Adipocyte (in vitro differentiated cells): Measurements from ENCODE around the gene FAM24A.
"Not testable (repeated sequence)": the region's sequence is repeated elsewhere in the genome, so short reads cannot be mapped to it uniquely, and the experiment has no call there.

ENCODE experiments used
- DNase-seq: peaks from one replicate; pipeline ENCODE4 v3.0.0-alpha.2; 2015; ENCODE audit warnings: low read depth
- H3K27me3 ChIP-seq: replicated peaks from 2 replicates; pipeline ENCODE4 v1.7.0; 2013; ENCODE audit warnings: mild to moderate bottlenecking, low read length, moderate library complexity; ENCODE audit not compliant: control insufficient read depth, insufficient read depth
- H3K36me3 ChIP-seq: 2 replicates; pipeline ENCODE4 v1.7.0; 2013; ENCODE audit warnings: low read length, mild to moderate bottlenecking, moderate library complexity; ENCODE audit not compliant: control insufficient read depth, insufficient read depth, severe bottlenecking
- H3K4me1 ChIP-seq: 2 replicates; pipeline ENCODE4 v1.7.0; 2013; ENCODE audit warnings: mild to moderate bottlenecking, low read length, moderate library complexity; ENCODE audit not compliant: control insufficient read depth, insufficient read depth
- H3K4me3 ChIP-seq: 2 replicates; pipeline ENCODE4 v1.7.0; 2013; ENCODE audit warnings: mild to moderate bottlenecking, low read length, moderate library complexity
- H3K9ac ChIP-seq: 2 replicates; pipeline ENCODE4 v1.7.0; 2013; ENCODE audit warnings: mild to moderate bottlenecking, low read length, moderate library complexity
- H3K9me3 ChIP-seq: 2 replicates; pipeline ENCODE4 v1.7.0; 2013; ENCODE audit warnings: mild to moderate bottlenecking, low read length, moderate library complexity; ENCODE audit not compliant: control insufficient read depth

Gene FAM24A

GRCh38 chr10:122878799-122879338 is 31.5 kb upstream of the FAM24A start:
- no peaks in the 10 kb centered on the region for H3K9me3 ChIP-seq
- peak overlapping the region; percentile 88 for H3K4me3 ChIP-seq
- no peaks in the 10 kb centered on the region for H3K27me3 ChIP-seq
- no peaks in the 10 kb centered on the region for H3K36me3 ChIP-seq
- peaks cover 10% of the 10 kb centered on the region for H3K4me1 ChIP-seq
- DNase-seq: no peak
- H3K9ac ChIP-seq: peak overlapping the region; percentile 84

DNA sequence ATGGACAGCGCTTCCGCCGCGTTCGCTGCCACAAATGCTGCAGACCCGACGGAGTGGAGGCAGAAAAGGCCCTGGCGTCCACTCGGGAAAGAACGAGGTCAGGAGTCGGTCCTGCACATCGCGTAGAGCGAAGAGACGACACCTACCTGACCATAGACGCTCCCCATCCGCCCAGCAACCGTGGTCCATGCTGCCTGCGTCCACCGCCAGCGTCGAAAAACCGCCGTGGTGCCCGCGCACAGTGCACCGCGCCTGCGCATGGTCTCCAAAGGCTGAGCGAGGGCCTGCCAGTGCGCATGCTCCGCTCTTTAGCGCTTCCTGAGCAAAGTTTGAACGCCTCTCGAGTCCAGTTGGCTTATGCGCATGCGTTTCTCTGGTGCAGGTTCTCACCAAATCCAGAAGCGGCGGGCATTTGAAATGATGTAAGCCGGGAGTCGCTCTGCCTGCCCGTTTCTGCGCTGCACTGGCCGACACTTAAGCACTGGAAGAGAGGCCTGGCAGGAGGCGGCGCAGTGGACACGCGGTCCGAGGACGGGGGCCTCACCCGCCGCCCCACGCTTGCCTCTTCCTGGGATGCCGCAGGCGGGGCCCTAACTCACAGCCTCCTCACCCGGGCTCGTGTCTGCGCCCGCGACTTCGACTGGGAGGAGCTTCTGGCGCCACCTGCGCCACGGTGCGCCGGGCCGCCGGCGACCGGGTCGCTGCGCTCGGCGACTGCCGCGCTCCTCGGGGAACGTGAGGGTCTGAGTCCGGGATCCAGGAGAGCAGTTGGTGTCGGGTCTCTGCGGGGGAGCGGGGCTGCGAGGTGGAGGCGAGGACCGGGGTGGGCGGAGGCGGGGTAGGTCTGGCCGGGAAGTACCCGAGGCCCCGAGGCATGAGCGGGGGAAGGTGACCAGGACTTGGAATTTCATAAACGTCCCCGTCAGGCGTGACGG is 30.8 kb upstream of the FAM24A start, which contains the start of gene FAM24B:
Gene FAM24B (minus strand): TSS at position 243 of the 935 bp plus-strand sequence. CDS start 29,066 bp downstream, outside the sequence.
- peak within 1 kb of the TSS; percentile 88 for H3K4me3 ChIP-seq
- DNase-seq: peak; percentile 99
- no peaks in the 10 kb centered on the region for H3K36me3 ChIP-seq

DNA sequence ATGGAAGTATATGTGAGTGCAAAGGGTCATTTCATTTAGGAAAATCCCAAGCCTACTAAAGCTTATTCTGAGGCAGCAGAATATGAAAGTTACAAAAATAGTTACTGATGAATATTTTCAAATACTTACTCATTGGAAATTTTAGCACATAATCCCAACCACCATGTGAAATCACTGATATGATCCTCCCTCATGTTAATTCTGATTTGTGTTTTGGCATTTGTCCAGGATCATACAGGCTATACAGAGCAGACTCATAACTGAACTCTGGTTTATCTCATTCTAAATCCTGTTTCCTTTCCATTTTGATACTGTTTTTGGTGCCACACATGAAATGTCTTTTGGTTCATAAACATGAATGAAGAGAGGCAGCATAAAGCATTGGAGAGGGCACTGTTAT is 27.6 kb upstream of the FAM24A start:
- peaks cover 10% of the 10 kb centered on the region for H3K4me1 ChIP-seq
- no peak overlapping the region for H3K4me3 ChIP-seq
- H3K9me3 ChIP-seq: no peaks in the 10 kb centered on the region
- H3K36me3 ChIP-seq: no peaks in the 10 kb centered on the region
- no peaks in the 10 kb centered on the region for H3K27me3 ChIP-seq
- DNase-seq: no peak
- no peak overlapping the region for H3K9ac ChIP-seq

More for the DNA sequence above, 30.8 kb upstream of the FAM24A start, which contains the start of gene FAM24B:
- H3K4me1 ChIP-seq: peaks cover 10% of the 10 kb centered on the region
- no peaks in the 10 kb centered on the region for H3K27me3 ChIP-seq
- H3K9me3 ChIP-seq: no peaks in the 10 kb centered on the region
- H3K9ac ChIP-seq: peak within 1 kb of the TSS; percentile 84

GRCh38 chr10:122884166-122884565 is 26.2 kb upstream of the FAM24A start:
- no peak for DNase-seq
- H3K4me3 ChIP-seq: no peak overlapping the region
- no peaks in the 10 kb centered on the region for H3K36me3 ChIP-seq
- H3K9me3 ChIP-seq: no peaks in the 10 kb centered on the region
- H3K27me3 ChIP-seq: no peaks in the 10 kb centered on the region
- H3K4me1 ChIP-seq: peaks cover 4% of the 10 kb centered on the region
- H3K9ac ChIP-seq: no peak overlapping the region

GRCh38 chr10:122894261-122894944 is 16.0 kb upstream of the FAM24A start:
- no peaks in the 10 kb centered on the region for H3K27me3 ChIP-seq
- no peaks in the 10 kb centered on the region for H3K9me3 ChIP-seq
- H3K4me1 ChIP-seq: no peaks in the 10 kb centered on the region
- H3K9ac ChIP-seq: no peak overlapping the region
- no peak for DNase-seq
- H3K36me3 ChIP-seq: no peaks in the 10 kb centered on the region
- H3K4me3 ChIP-seq: no peak overlapping the region

GRCh38 chr10:122903861-122904260 is 6.5 kb upstream of the FAM24A start:
- not testable (repeated sequence) for DNase-seq, H3K4me1 ChIP-seq

DNA sequence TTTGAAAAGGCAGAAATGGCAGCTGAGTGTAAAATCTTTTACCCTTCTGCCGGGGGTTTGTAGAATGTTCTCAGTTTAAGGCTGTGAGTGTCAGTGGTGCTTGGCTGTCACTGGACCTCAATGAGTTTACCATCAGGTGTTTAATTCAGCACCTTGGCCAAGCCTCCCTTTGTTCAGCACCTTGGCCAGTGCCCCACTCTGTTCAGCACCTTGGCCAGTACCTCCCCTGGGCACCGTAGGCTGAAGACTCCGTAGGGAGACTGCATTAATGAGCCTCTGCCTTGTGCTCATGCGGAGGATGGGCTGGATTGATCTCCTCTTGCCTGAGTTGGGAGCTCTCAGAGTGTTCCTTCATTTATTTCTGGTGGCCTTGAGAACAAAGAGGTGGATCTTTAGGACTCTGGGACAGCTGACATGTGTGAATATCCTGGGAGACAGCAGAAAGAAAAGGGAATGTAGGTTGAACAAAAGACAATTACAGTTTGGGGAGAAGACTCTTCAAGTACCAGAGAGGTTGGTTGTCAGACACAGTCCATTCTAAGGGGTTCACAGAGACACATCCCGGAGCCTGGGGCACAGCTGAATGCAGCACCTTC is 1.6 kb downstream of the FAM24A start:
- no peaks in the 10 kb centered on the region for H3K36me3 ChIP-seq
- peak; percentile 61 for DNase-seq
- H3K9ac ChIP-seq: no peak overlapping the region
- H3K4me3 ChIP-seq: no peak overlapping the region
- H3K27me3 ChIP-seq: no peaks in the 10 kb centered on the region
- no peaks in the 10 kb centered on the region for H3K4me1 ChIP-seq
- no peaks in the 10 kb centered on the region for H3K9me3 ChIP-seq

More at GRCh38 chr10:122903861-122904260, 6.5 kb upstream of the FAM24A start:
- not testable (repeated sequence) for H3K27me3 ChIP-seq, H3K4me3 ChIP-seq, H3K9ac ChIP-seq, H3K36me3 ChIP-seq, H3K9me3 ChIP-seq

DNA sequence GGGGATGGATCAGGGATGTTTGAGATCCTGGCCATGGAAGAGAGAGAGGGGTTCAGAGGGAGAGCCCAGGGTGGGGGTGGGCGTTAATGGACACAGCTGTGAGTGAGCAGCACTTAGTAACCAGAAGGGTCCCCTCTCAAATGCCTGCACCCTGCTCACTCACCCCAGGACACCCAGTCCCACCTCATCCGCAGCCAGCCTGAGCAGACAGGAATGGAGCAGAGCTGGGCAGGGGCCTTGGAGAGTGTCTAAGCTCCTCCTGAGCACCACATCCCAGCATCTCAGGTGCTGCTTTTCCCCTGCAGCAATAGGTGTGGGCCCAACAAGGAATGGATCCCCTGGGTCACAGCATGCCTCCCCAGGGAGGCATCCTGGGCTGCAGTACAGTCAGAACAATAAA is 5.3 kb downstream of the FAM24A start:
- no peak overlapping the region for H3K4me3 ChIP-seq
- no peak for DNase-seq
- H3K27me3 ChIP-seq: no peaks in the 10 kb centered on the region
- no peaks in the 10 kb centered on the region for H3K36me3 ChIP-seq
- no peaks in the 10 kb centered on the region for H3K4me1 ChIP-seq
- no peaks in the 10 kb centered on the region for H3K9me3 ChIP-seq
- H3K9ac ChIP-seq: no peak overlapping the region

DNA sequence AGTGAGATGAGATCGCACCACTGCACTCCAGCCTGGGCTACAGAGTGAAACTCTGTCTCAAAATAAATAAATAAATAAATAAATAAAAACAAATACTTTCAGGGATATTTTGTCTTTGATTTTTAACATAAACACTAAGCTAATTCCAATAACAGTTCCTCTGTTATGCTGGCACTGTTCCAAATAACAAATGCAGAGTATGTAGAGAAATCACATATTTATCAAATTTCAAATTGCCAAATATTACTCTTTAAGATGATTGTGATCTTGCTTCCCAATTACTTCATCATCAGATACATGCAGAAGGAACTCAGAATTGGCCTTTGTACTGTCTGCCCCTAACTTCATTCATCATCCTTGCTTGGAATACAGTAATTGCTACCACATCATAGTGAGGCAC is 19.7 kb downstream of the FAM24A start:
- H3K27me3 ChIP-seq: no peaks in the 10 kb centered on the region
- H3K4me3 ChIP-seq: no peak overlapping the region
- H3K36me3 ChIP-seq: peaks cover 17% of the 10 kb centered on the region
- no peak for DNase-seq
- no peak overlapping the region for H3K9ac ChIP-seq
- H3K9me3 ChIP-seq: no peaks in the 10 kb centered on the region
- H3K4me1 ChIP-seq: no peaks in the 10 kb centered on the region

DNA sequence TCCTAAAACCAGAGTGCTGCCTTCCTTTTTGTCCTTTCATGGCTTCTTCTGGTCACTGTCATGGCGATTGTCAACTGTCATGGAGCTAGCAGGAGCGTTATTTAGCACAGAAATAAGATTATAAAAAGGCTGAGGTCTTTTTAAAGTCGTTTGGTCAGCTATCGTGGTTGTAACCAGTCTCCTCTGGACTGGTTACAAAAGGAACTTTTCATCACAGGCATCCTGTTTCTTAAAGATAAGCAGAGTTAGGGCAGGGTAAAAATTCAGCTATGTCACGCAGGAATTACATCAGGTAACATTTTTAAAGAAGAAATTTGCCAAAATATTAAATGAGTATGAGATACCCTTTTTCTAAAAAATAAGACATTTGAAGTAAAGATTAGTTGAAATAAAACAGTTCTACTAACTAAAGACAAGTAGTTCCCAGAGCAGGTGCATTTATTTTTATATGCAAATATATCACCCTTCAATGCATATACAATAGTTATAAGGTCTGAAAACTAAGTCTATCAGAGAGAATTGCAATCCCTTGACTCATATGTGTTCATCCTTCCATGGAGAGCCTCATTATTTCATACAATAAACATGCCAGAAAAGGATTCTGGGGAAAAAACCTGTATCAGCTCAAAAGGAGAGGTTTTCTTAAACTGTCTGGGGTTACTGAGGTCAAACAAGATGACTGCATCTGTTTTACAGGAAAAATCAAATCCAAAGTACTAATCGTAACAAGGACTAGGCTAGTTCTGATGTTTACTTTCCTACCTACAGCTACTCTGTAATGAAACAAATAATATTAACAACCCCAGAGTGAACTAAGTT is 20.9 kb downstream of the FAM24A start:
- H3K36me3 ChIP-seq: peaks cover 22% of the 10 kb centered on the region
- no peaks in the 10 kb centered on the region for H3K4me1 ChIP-seq
- no peak overlapping the region for H3K9ac ChIP-seq
- no peaks in the 10 kb centered on the region for H3K9me3 ChIP-seq
- no peak overlapping the region for H3K4me3 ChIP-seq
- DNase-seq: no peak
- H3K27me3 ChIP-seq: no peaks in the 10 kb centered on the region
